Kidney (tissue), 14 donors: ENCODE data around the gene ADARB2. TPM values are rescaled to one million over a fixed set of nuclear protein-coding genes. Genes with fewer than 3 reads are reported as not detected.
"Not testable (repeated sequence)": the region's sequence is repeated elsewhere in the genome, so short reads cannot be mapped to it uniquely, and the experiment has no call there.

Experiments
- DNase-seq, 5 donors: peaks; one replicate each; pipeline ENCODE4 v3.0.0-alpha.2; 2013 to 2020
- FAIRE-seq: peaks from 2 replicates; lab custom pipeline; 2012; peaks lifted over from hg19 to GRCh38; lab: Jason Lieb, UNC
- H3K27ac ChIP-seq, 2 donors: one replicate each; pipeline ENCODE4 v1.7.0; 2013; ENCODE audit warnings: low read depth in 2 of 2, low read length in 2 of 2, inconsistent platforms in 1 of 2
- H3K27me3 ChIP-seq: one replicate; pipeline ENCODE4 v1.7.1; 2013; ENCODE audit warnings: low read length, inconsistent platforms; ENCODE audit not compliant: control insufficient read depth, insufficient read depth
- H3K36me3 ChIP-seq, 3 donors: one replicate each; pipeline versions ENCODE4 v1.7.0 to v1.7.1; 2013; ENCODE audit warnings: low read length in 3 of 3, control low read depth in 1 of 3, inconsistent platforms in 1 of 3; ENCODE audit not compliant: insufficient read depth in 3 of 3, control insufficient read depth in 2 of 3
- H3K4me1 ChIP-seq, 3 donors: one replicate each; pipeline versions ENCODE4 v1.7.0 to v1.7.1; 2013; ENCODE audit warnings: low read length in 3 of 3, inconsistent platforms in 1 of 3, low read depth in 1 of 3; ENCODE audit not compliant: control insufficient read depth in 2 of 3, insufficient read depth in 2 of 3
- H3K4me3 ChIP-seq, 3 donors: one replicate each; pipeline versions ENCODE4 v1.7.0 to v1.8.1; 2013; ENCODE audit warnings: low read length in 3 of 3, control low read depth in 1 of 3, inconsistent platforms in 1 of 3
- H3K9ac ChIP-seq, 3 donors: one replicate each; pipeline versions ENCODE4 v1.7.0 to v1.7.1; 2013; ENCODE audit warnings: low read length in 3 of 3, control low read depth in 1 of 3, inconsistent platforms in 1 of 3
- H3K9me3 ChIP-seq, 3 donors: one replicate each; pipeline versions ENCODE4 v1.7.0 to v1.7.1; 2013; ENCODE audit warnings: low read length in 3 of 3, control low read depth in 1 of 3, inconsistent platforms in 1 of 3; ENCODE audit not compliant: control insufficient read depth in 2 of 3, insufficient read depth in 1 of 3
- intact Hi-C: fragments of 100-400 bp; cut with DNase I; formaldehyde crosslinking; loops from one replicate; pipeline ENCODE4 v1.11.1; 2022
- polyA plus RNA-seq: library from polyadenylated mRNA; stranded (reverse); fragments of 350-450 nt; fragmentation: Illumina TruSeq; extraction: RNeasy Lipid Tissue Mini Kit (QIAGEN cat#74804); gene quantifications from one replicate; pipeline ENCODE4 v1.2.3, GENCODE V29; 2014; ENCODE audit warnings: low read depth, low replicate concordance; ENCODE audit not compliant: insufficient read depth
- total RNA-seq: library from RNA; stranded (reverse); fragmentation: NEBNext Ultra II Directional; extraction: Animal tissue kit (Norgen Biotek cat#: 25700); gene quantifications from one replicate; pipeline ENCODE4 v1.2.1, GENCODE V29; 2021
- TF ChIP-seq, protein P1 (sequence below): IDR thresholded peaks from 3 replicates; pipeline ENCODE4 v1.5.1; 2012; ENCODE audit warnings: mild to moderate bottlenecking, moderate library complexity, borderline replicate concordance; ENCODE audit not compliant: insufficient read depth; ENCODE audit errors: extremely low read depth
- donor health status: control.
- donor health status: control.
- donor health status: control.
- donor health status: control.
- donor health status: control.
- donor health status: DM: yes; HTN: yes; CAD: no.
- donor health status: Normal renal cell carcinoma (clear cell type).

The ADARB2 gene
- total and polyA plus RNA-seq, 2 donors from 2014 or later, result 1.0 to 1.3 TPM

DNA sequence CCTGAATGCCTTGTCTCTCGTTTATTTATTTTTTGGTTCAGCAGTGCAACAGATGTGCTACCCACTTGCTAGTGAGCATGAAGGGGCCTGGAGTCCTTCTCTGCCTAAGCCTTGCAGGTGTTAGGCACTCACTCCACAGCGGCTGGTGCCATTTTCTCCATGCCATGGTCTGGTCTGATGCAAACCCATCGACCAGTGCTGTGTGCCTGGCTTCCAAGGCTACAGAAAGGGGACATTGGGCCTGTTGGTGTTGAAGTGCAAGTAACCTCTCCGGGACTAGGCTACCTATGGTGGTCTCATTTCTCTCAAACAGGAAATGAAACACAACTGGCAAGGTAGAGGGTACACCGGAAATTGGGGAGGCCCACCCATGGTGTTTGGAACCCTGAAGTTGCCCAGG, 198.1 kb downstream of the ADARB2 start:
- no peak overlapping the region for H3K4me3 ChIP-seq
- no peaks in the 10 kb centered on the region for H3K27me3 ChIP-seq
- intact Hi-C loops, result no loop called here
- no peaks in the 10 kb centered on the region for H3K36me3 ChIP-seq
- H3K9ac ChIP-seq, result no peak overlapping the region
- FAIRE-seq, result no peak
- DNase-seq, result peak in 1 of 5 donors; percentile 8
- H3K9me3 ChIP-seq, result no peaks in the 10 kb centered on the region
- H3K27ac ChIP-seq, result no peak overlapping the region
- H3K4me1 ChIP-seq, result no peaks in the 10 kb centered on the region
- TF ChIP-seq, protein P1, sequence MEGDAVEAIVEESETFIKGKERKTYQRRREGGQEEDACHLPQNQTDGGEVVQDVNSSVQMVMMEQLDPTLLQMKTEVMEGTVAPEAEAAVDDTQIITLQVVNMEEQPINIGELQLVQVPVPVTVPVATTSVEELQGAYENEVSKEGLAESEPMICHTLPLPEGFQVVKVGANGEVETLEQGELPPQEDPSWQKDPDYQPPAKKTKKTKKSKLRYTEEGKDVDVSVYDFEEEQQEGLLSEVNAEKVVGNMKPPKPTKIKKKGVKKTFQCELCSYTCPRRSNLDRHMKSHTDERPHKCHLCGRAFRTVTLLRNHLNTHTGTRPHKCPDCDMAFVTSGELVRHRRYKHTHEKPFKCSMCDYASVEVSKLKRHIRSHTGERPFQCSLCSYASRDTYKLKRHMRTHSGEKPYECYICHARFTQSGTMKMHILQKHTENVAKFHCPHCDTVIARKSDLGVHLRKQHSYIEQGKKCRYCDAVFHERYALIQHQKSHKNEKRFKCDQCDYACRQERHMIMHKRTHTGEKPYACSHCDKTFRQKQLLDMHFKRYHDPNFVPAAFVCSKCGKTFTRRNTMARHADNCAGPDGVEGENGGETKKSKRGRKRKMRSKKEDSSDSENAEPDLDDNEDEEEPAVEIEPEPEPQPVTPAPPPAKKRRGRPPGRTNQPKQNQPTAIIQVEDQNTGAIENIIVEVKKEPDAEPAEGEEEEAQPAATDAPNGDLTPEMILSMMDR, result no peak

DNA sequence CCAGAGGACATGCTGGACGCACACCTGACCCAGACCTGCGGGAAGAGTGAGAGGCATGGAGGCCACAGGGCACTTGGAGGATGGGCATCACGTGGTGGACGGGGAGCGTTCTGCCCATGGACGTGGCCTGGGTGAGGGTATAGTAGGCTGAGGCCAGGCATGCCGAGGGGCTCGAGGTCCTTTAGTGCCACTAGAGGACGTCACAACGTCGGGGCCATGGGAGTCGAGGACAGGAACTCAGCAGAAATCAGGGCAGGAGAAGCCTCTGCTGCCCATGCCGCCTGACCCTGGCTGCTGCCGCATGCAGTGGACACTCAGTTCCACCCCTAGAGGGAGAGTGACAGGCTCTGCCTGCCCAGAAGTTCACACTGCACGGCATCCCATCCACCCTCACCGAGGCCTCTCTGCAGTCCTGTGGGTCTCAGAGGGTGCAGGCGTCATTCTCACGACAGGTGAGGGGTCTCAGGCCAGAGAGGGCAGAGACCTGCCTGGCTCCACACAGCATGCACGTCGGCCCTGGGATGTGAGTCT, 198.7 kb downstream of the ADARB2 start:
- Histone ChIP-seq H3K4me1 (no peaks in the 10 kb centered on the region), H3K27me3 (no peaks in the 10 kb centered on the region), H3K27ac (no peak overlapping the region), H3K9me3 (no peaks in the 10 kb centered on the region), H3K36me3 (no peaks in the 10 kb centered on the region), H3K4me3 (no peak overlapping the region), H3K9ac (no peak overlapping the region)
- TF ChIP-seq, protein P1, result no peak
- intact Hi-C loops, result no loop called here
- DNase-seq, result peak in 1 of 5 donors; percentile 61
- FAIRE-seq, result no peak

DNA sequence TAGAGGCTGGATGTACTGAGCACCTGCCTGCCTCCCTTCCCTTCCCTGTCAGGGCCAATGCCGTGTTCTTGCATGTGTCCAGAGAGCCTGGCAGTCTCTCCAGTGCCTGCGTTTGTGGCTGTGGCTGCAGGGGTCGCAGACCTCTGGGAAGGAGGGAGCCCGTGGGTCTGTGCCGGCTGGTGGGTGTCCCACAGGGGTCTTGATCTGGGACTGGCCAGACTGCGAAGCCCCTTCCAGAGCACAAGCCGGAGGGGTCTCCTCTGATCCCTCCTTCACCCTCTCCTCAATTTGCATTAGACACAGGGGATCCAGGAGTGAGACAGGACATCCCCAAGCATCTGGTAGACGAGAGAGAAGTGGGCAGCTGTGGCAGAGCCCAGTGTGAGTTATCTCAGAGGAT, 199.2 kb downstream of the ADARB2 start:
- H3K36me3 ChIP-seq, result no peaks in the 10 kb centered on the region
- no peaks in the 10 kb centered on the region for H3K27me3 ChIP-seq
- H3K4me1 ChIP-seq, result no peaks in the 10 kb centered on the region
- TF ChIP-seq, protein P1, result no peak
- no peaks in the 10 kb centered on the region for H3K9me3 ChIP-seq
- intact Hi-C loops, result no loop called here
- peak in 1 of 5 donors; percentile 30 for DNase-seq
- H3K9ac ChIP-seq, result no peak overlapping the region
- H3K27ac ChIP-seq, result no peak overlapping the region
- no peak overlapping the region for H3K4me3 ChIP-seq
- FAIRE-seq, result no peak

DNA sequence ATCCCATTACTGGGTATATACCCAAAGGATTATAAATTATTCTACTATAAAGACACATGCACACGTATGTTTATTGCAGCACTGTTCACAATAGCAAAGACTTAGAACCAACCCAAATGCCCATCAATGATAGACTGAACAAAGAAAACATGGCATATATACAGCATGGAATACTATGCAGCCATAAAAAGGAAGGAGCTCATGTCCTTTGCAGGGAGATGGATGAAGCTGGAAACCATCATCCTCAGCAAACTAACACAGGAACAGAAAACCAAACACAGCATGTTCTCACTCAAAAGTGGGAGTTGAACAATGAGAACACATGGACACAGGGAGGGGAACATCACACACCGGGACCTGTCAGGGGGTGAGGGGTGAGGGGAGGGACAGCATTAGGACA, 199.9 kb downstream of the ADARB2 start:
- H3K9ac ChIP-seq, intact Hi-C loops, H3K9me3 ChIP-seq, H3K27me3 ChIP-seq, H3K27ac ChIP-seq, H3K4me3 ChIP-seq, FAIRE-seq, H3K4me1 ChIP-seq, H3K36me3 ChIP-seq: not testable (repeated sequence)
- DNase-seq, result peak in 1 of 5 donors; percentile 4
